NCI-H1092 treated with DMSO at 0.1 percent for 48 hours (cell line): ENCODE results near the gene TMEM141.
A peak's percentile ranks its signal among the peaks of the same experiment; 100 is the strongest.

ENCODE experiments used
- DNase-seq: peaks from one replicate; lab custom pipeline; 2025; lab: John Stamatoyannopoulos, UW

TMEM141 gene

DNA sequence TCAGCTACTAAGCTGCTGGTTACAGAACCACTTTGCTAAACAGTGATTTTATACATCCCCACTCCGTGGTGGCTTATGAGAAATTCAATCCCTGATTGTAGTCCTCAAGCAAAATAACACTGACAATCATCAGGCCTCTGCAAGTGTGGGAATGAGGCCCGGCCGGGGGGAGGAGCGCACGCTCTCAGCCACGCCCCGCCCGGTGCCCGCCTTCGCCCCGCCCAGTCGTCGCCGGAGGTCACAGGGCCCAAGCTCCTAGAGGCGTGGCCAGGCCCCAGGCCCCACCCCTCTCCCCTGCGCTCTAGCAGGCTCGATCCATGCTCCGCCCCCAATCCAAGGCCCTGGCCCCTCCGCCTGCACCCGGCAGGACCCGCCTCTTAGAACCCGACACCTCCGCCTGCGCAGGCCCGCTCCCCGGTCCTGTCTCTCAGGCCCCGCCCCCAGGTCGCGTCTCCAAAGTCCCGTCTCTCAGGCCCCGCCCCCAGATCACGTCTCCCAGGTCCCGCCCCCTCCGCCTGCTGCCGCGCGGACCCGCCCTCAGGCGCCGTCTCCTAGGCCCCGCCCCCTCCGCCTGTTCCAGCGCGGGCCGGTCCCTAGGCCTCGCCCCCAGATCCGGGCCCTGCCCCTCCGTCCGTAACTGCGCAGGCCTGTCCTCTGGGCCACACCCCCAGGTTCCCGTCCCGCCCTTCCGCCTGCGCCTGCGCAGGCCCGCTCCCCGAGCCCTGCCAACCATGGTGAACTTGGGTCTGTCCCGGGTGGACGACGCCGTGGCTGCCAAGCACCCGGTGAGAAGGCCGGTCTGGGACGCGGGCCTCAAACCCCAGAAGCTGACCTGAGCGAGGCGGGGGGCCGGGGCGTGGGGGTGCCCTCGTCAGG is at the start of gene TMEM141:
TSS of gene TMEM141 (plus strand) at position 705 of the 876 bp plus-strand sequence. CDS start at position 732, 27 bp downstream.
- peak; percentile 99 for DNase-seq

DNA sequence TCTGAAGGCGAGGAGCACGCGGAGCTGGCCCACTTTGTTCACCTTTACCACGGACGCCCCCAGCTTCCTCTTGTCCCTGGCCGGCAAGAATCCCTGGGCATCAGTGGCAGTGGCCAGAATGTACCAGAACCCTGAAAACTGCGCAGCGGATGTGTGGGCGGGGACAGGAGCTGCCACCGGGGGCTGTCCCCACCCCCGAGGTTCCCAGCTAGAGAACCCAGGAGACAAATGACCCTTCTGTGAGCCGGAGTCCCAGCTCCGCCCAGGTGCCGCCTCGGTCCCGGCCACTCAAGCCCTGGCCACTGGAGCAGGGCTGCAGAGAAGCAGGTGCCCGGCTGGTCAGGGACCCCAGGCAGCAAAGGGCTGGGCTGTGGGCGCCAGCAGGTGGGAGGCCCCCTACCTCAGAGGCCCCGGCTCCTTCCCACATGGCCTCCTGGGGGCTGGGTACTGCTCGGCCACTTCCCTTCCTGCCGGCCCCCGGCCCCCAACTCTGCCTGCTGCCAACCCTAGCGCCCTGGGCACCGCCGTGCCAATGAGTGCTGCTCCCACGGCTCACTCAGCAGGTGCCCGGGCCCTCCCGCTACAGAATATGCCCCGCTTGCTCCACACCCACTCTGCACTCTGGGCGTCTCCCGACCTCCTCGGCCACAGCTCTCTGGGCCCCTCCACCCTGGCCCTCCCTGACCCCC is 49.1 kb upstream of the TMEM141 start:
- no peak for DNase-seq

DNA sequence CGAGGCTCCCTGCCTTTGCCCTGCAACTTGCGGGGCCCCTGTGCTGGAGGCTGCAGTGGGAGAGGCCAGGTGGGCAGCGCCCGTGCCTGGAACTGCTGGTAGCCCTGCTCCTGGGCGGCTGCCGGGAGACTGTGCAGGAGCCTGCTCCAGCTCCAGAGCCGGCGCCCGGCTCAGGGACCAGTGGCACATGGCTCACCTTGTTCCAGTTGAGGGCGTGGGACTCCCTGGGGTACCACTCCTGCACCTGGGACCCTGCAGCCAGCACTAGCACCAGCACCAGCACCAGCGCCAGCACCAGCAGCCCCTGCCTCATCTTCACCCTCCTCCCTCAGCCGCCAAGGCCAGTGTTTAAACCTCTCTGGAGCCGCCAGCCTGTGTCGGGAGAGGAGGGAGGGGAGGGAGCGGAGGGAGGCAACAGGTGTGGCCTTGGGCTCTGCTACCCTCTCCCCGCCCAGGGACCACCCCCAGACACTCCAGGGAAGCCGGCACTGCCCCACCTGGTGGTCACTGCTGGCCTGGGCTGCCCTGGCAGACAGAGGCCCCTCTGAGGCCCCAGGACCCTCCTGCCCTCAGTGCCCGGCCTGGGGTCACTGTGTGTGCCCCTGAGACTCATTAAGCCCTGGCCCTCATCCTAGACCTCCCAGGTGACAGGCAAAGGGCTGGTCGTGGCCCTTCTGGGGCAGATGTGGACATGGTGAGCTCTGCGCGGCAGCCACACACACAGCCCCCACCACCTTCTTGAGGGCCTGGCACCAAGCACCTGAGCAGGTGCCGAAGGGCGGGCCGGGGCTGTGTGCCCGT is 48.4 kb upstream of the TMEM141 start, which contains the start of gene LCN10:
TSS of gene LCN10 (minus strand) at position 350 of the 801 bp plus-strand sequence. CDS start at position 313, 37 bp downstream.
- peak; percentile 23 for DNase-seq

DNA sequence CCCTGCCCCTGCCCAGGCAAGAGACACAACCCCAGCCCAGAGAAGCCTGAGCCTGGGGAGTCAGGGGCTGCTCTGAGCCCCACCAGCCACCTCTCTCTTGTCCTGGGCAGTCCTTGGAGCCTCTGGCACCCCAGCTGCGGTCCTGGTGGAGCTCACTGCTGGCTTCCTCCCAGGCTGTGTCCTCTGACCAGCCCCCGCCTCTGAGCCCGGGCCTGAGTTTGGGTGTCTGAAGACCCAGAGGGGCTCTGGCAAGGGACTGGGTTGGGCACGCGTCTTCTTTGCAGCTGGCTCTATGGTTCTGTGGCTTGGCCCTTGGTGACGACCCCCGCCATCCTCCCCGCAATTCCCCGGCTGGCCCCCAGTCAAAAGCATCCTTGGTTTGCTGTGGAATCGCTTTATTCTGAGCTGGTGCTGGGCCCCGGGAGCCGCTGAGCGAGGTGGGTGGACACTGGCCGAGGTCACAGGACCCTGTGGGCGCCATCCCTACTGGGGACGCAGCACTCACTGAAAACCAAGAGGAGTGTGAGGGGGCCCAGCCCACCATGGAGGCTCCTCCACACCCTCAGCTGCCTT is 47.4 kb upstream of the TMEM141 start:
- DNase-seq = no peak

DNA sequence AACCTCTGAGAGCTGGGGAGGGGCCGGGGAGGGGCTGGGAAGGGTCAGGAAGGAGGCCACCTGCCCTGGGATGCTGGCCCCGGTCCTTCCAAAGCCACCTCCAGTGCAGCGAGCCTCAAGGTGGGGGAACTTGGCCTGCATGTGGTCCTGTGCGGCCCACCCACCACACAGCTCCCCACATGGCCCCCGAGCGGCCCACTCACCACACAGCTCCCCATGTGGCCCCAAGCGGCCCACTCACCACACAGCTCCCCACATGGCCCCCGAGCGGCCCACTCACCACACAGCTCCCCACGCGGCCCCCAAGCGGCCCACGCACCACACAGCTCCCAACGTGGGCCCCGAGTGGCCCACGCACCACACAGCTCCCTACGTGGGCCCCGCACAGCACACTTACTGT is 46.4 kb upstream of the TMEM141 start:
- DNase-seq = no peak

DNA sequence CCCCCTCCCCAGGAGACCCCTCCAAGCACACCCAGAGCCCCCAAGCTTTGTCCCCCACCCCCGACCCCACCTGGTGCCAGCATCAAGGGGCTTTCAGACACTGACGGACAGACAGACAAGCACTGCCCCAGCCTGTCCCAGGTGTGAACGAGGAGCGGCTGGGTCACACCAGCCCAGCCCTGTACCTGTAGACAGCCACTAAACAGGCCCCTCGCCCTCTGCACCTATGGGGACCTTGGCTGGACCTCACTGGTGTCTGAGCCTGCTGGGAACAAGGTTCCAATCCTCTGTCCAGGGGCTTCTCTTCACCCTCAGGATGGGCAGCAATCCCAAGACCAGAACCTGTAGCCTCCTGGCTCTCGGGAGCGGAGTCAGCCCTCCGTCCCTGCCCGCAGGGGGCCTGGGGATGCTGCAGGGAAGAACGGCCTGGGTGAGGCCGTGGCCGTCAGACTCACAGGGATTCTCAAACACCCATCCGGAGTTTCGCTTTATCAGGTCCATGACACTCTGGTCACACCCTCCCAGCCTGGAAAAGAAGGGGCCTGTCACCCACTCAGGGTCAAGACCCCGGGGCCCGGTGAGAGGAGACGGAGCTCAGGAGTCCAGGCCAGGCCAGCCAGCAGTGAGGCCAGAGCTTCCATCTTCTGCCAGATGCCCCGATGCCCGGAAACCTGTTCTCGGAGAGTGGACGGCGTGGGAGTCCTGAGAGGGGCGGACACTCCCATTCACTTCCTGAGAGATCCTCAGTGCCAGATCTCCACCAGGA is 45.6 kb upstream of the TMEM141 start:
- no peak for DNase-seq

DNA sequence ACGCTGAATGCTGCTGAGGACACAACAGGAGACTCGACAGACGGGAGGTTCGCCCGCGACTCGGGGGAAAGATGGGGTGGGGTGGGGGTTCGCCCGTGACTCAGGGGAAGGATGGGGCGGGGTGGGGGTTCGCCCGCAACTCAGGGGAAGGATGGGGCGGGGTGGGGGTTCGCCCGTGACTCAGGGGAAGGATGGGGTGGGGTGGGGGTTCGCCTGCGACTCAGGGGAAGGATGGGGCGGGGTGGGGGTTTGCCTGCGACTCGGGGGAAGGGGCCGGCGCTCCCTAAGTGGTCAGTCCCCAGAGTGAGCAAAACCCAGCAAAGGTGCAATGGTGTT is 45.0 kb upstream of the TMEM141 start:
- no peak for DNase-seq

DNA sequence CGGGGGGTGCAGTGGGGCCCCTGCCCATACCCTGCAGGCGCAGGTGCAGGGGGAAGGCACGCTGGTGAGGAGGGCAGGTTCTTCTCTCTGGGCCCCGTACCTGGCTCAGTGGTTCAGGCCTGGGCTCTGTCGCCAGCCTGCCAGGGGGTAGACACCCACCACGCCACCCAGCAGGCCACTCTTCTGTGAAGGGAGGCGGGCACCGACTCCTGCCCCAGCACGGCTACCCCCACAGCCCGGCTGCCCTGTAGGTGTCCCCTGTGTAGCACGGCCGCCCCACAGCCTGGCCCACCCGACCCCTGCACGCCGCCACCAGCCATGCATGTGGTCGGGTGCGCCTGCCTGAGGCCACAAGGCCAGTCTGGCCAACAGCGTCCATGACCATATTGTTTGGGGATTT is 44.5 kb upstream of the TMEM141 start:
- DNase-seq = no peak

DNA sequence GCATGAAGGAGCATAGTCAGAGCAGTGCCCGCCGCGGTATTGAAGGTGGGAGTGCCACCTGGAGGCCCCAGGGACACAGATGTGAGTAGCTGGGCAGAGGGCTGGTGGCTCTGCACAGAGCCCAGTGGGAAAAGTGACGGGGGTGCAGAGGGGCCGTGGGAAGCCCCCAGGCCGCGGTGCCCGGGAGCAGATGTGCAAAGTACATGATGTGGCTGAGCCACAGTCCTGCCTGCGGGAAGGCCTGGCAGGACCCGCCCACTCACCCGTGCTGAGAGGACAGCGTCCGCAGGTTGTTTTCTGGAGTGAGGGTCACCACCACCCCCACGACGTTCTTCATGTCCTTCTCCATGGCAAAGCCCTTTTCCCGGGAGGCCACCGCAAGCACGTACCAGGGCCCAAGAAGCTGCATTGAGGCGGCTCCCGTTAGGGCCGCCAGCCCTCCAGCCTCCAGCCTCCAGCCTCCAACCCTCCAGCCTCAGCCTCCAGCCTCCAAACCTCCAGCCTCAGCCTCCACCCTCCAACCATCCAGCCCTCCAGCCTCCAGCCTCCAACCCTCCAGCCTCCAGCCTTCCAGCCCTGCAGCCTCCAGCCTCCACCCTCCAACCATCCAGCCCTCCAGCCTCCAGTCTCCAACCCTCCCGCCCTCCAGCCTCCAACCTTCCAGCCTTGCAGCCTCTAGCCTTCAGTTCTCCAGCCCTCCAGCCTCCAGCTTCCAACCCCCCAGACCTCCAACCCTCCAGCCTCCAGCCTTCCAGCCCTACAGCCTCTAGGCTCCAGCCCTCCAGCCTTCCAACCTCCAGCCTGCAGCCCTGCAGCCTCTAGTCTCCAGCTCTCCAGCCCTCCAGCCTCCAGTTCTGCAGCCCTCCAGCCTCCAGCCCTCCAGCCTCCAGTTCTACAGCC is 43.7 kb upstream of the TMEM141 start:
- DNase-seq = no peak

DNA sequence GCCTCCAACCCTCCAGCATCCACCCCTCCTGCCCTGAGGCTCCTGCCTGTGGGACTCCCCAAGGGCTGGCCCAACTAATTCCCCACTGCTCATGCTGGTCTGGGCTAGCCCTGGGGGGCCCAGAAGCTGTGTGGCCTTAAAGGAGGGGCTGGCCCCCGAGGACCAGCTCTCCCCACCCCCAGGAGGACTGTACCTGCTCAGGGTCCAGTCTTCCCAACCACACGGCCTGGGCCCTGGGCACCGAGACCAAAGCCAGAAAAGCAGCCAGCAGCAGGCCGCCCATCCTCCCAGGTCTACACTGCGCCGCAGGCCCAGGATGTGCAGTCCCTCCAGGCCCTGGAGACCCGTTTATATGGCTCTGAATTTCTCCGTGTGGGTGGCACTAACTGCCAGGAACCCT is 42.9 kb upstream of the TMEM141 start, which contains the start of gene LCN6:
TSS of gene LCN6 (minus strand) at position 325 of the 400 bp plus-strand sequence. CDS start at position 283, 42 bp downstream.
- DNase-seq = no peak

DNA sequence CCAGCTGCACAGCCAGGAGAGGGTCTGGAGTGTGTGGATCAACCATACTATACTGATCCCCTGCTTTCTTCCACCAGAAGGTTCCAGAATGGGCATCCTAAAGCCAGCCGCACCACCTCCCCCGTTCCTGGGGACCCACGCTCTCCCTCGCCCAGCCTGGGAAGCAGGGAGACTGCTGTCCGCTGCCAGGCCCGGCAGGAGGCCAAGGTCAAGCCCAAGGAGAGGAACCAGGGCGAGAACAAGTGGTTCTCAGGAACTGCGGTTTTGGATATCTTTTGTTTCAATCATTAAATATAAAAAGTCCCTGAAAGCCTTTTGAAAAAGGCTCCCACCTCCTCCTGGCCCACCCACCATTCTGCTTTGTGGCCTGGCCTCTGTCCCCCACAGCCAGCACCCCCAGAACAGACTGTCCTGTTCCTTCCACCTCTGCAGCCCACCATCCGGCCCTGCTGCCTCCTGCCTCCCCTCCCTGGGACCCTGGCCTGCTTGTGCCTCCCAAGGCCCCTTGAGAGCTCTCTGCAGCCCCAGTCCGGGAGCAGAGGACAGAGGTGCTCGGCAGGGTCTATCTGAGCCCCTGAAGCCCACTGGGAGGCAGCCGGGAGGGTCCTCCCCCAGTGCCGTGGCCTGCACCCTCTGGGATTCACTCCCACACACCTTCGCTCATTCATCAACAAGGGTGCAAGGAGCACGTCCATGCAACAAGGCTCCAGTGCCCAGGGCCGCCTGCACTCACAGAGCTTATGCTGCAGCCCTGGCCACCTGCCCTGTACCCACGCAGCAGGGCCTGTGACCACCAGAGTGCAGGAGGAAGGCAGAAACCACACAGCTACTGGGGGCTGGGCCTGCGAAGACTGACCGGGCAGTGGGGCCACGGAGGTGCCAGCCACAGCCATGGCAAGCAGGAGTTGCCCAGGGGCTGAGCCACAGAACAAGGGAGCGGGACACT is 42.2 kb upstream of the TMEM141 start:
- DNase-seq = no peak

DNA sequence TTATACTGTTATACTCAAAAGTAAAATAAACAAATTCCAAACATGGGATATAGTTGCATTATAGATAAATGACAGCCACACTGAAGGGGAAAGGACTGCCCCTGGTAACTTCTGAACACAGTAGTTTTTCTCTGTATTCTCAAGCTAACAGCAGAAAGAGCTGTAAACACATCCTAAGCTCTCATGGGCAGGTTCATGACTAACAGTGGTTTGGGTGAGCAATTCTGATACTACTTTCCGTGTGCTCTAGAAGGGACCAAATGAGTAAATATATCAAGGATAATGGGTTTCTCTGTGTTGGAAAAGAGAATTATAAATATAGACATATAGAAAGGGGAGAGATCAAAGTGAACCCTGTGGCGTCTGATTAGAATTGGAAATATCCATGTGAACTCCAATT is 40.6 kb upstream of the TMEM141 start:
- no peak for DNase-seq

DNA sequence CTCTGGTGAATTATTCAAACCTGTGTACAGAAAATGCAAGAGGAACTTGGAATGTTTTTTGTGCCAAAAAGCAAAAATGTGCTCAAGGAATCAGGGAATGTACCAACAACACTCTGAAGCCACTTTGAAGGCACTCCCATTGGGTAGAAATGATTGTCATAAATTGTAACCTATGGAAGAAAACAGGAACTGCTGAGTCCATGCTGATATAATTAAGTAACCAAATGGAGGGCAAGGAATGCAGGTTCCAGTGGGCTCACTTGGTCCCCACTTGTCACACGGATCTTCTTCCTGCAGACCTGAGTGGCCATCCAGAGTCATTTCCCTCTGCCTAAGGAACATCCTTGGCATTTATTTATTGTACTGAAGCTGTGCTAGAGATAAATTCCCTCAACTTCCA is 39.9 kb upstream of the TMEM141 start:
- no peak for DNase-seq

DNA sequence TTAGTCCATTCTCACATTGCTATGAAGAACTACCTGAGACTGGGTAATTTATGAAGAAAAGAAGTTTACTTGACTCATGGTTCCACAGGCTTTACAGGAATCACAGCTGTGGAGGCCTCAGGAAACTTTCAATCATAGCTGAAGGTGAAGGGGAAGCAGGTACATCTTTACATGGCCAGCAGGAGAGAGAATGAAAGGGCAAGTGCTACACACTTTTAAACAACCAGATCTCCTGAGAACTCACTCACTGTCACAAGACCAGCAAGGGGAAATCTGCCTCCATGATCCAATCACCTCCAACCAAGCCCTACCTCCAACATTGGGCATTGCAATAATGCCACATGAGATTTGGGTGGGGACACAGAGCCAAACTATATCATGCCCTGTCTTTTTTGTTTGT is 39.3 kb upstream of the TMEM141 start:
- DNase-seq = no peak

DNA sequence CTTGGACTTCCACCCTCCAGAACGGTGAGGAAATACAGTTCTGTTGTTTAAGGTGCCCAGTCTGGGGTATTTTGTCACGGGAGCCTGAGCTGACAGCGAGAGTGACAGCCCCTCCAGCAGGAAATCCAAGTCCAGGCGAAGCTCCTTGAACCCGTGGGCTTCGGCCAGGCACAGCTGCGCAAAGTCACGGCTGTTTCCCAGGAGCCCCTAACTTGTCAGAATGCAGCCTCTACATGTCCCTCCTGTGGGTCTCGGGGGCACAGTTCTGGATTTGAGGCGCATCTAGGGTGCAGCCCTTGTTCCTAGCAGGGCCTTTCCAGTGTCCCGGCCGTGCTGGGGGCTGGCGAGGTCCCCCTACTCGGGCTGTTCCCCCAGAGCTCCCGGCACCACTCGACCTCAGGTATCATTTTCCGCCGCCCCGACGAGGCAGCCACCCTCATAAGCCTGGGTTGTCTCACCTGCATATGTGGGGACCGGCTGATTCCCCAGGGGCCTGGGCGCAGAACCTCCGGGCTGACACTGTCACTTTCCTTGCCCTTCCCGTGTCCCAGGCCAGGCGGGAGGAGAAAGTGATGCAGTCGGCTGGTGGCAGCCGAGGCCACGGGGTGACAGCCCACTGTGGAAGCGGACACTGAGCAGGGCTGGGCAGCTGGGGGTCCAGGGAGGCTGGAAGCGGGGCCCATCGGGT is 37.6 kb upstream of the TMEM141 start:
- no peak for DNase-seq

DNA sequence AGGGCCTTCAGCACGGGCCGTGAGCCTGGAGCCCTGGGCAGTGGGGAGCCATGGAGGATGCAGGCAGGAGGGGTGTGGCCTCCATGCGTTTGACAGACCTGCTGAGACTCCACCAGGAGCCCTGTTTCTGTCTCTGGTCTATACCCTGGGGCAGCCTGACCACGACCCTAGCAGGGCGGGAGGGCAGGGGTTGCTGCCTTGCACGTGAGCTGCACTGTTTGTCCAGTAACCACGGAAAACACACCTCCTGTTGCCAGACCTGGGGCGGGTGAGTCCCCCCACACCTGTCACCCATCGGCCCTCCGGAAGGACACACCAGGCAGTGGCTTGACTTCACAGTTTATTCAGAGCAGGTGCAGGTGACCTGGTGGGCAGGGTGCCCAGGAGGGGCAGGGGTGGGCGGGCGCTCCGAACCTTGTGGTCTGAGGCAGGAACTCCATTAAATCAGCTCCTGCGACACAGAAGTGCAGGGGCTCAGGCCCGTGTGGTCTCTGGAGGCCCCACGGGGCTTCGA is 37.0 kb upstream of the TMEM141 start:
- peak; percentile 6 for DNase-seq

DNA sequence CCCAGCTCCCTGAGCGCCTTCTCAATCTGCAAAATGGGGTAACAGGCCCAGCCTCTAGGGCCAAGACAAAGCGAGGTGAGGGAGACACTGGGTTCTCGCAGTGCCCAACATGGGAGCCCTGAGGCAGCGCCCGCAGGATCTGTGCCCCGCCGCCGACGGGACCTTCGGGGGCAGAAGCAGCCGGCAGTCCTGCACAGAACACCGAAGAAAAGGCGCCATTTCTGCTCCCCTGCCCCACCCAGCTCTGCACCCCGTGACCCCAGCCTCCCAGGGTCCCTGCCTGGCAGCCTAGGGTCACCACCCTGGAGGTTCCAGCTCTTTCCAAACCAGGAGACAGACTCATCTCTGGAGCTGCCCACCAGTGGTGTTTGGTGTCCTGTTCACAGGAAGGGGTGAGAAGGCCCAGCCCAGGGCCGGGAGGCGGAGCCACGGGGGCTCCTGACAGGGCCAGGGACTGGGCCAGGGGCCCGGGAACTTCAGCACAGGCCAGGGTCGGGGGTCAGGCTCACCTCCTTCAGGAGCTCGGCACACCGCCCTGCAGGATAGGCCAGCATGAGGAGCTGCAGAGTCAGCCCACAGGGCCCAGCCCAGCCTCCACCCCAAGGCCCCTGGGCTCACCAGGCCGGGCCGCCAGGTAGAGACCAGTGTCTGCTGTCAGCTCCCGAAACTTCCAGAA is 36.4 kb upstream of the TMEM141 start:
- no peak for DNase-seq
